GM19397 (cell line): ENCODE measurements around the gene TULP4.
"Not testable (repeated sequence)": the region's sequence is repeated elsewhere in the genome, so short reads cannot be mapped to it uniquely, and the experiment has no call there.

Source experiments
- ATAC-seq: cut with Tn5 transposase; IDR thresholded peaks from one replicate; pipeline ENCODE4 v1.9.1; 2021; ENCODE audit warnings: mild to moderate bottlenecking, moderate library complexity; ENCODE audit not compliant: unreplicated experiment

Gene TULP4

DNA sequence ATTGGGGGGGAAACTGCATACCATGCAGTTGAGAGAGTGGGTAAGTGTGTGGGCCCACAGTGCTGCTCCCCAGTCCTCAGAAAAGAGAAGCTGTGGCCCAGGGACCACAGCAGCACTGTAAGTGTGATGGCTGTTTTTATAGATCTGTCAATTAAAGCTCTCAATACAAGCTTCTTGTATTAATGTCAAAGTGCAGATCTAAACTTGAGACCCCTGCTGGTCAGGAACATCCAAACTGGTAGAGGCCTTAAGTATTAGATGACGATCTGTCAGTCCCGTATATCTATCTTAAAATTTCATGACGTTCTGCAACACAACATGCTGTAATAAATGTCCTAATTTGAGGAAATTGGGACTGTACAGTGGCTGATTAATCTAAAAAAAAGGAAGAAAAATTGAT lies 74.8 kb downstream of the TULP4 start:
- ATAC-seq = no peak

DNA sequence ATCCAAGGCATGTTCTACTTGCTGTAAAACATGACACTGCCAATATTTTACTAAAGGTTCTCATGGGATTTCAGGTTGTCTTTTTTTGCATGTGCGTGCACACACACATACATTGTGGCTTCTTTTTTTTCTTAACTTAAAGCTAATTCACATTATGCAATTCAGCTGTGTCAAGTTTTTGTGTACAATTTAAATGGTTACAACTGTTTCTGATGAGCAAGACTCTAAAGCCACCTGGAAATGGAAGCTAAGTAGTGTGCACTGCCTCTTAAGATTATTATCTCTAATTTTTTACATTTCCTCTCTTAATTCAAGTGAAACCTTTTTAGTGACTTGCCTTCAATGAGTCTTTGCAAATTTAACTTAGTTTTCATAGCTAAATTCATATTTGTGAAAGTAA lies 75.3 kb downstream of the TULP4 start:
- no peak for ATAC-seq

DNA sequence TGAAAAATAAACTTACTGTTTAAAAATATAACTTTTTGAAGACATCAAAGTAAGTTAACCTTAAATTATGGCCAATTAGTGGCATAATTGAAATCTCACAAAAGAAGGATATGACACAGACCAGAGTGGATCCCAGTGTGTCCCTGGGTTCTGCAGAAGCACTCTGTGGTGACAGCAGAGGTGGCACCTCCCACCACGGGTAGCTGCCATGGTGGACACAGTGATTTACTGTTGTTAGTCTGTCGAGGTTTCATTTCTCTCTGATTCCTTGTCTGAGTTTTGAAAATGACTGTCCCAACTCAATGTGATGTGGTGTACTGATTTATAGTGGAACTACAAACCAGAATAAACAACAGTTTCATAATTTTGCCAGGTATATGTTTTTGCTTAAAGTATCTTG lies 76.5 kb downstream of the TULP4 start:
- ATAC-seq = no peak

DNA sequence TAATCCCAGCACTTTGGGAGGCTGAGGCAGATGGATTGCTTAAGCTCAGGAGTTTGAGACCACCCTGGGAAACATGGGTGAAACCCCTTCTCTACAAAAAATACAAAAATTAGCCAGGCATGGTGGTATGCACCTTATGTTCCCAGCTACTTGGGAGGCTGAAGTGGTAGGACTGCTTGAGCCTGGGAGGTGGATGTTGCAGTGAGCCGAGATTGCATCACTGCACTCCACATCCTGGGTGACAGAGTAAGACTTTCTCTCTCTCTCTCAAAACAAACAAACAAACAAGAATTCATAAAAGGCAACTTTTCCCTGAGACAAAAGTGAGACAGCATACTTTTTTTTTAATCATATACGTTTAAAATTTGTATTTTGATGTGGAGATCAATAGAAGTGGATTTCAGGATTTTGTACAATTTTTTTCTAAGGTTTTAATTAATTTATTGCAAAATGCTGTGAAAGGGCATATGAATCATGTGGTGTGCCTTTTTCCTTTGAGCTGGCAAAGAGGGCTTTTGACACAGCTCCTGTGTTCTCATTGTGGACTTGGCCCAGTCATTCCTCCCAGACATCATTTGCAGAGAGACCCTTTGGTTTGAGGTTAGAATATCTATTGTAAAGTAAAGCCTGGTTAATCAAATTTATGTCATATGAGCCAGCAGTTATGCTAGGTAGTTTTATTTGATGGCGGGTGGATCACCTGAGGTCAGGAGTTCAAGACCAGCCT lies 77.1 kb downstream of the TULP4 start:
- ATAC-seq = no peak

DNA sequence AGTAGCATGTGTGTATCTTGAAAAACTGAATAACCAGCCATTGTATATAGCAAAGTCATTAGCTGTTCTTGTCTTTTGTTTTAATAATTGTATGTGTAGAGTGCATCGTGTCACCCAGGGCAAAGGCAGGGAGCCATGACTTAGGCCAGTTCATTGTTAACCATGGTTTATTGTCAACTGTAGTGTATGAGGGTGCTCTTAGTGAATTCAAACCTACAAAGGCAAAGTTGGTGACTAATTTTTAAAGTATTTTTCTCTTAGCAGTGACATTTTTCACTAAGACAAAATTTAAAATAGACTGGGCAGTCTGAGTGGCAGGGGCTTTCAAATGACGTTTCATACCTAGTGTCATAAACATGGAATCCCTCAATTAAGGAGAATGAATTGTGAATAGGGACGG lies 79.0 kb downstream of the TULP4 start:
- no peak for ATAC-seq

DNA sequence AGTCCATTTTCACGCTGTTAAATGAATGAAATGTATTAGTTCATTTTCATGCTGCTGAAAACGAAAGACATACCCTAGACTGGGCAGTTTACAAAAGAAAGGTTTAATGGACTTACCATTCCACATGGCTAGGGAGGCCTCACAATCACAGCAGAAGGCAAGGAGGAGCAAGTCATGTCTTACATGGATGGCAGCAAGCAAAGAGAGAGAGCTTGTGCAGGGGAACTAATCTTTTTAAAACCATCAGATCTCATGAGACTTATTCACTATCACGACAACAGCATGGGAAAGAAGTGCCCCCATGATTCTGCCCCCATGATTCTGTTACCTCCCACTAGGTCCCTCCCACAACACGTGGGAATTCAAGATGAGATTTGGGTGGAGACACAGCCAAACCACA lies 79.7 kb downstream of the TULP4 start:
- not testable (repeated sequence) for ATAC-seq

DNA sequence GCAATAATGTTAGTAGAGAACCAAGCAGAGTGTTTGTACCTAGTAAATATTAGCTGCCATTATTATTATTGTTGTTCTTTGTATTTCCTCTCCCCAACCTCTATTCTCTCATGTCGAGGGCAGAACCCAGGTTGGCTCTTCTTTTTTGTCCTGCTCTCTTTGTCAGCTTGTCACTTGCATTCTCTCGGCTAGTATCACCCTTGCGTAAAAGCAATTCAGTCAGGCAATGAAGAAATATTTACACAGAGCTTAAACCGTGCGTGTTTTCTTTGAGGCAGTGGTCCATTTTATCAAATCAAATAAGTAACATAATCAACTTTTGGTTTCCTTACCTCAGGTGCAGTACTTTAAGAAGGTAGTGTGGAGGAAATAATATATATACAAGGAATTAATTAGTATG lies 83.9 kb downstream of the TULP4 start:
- no peak for ATAC-seq

DNA sequence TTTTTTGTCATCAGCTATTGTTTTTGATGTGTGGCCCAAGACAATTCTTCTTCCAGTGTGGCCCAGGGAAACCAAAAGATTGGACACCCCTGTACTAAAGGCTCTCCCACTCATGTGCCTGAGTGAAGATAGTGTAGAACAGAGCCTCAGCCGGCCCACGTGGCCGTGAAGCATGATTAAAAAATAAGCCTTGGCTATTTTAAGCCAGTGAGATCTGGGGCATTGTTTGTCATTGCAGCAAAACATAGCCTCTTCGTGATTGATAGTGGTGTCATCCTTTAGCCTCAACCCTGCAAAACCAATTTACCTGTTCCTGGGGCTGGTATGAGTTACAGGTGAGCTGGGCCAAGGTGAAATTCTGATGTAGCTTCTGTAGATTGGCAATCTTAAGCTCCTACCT lies 85.3 kb downstream of the TULP4 start:
- ATAC-seq = no peak

DNA sequence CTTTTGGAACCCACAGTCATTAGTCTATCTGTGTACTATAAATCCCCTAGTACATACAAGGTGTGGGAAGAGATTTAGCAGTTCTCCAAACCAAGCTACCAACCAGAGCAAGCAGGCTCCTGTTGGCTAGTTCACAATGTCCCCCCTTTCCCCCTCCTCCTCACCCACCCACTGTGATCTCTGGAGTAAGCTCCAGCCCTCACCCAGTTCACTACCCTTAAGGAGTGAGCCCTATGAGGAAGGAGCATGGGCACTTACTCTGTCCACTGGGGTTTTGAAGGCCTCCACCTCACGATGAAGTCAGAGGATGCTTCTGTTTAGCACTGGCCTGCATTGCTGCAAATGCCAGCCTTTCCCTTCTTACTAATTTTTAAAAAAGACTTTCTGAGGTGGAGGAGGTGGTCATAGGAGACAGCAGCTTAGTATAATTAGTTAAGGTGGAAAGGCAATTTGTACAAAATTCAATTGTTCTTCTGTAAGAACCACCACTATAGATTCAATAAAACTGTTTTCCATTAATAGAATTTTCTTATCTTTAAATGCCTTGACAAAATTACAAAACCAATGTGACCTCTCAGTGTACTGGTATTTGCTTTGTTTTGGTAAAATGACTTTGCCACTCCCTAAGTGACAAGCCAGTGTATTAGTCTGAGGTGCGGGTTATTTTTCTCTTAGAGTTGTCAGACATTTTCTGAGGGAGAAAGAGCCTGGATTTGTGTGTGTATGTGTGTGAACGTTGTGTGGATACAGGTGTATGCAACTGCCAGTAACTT lies 86.2 kb downstream of the TULP4 start:
- ATAC-seq = no peak

DNA sequence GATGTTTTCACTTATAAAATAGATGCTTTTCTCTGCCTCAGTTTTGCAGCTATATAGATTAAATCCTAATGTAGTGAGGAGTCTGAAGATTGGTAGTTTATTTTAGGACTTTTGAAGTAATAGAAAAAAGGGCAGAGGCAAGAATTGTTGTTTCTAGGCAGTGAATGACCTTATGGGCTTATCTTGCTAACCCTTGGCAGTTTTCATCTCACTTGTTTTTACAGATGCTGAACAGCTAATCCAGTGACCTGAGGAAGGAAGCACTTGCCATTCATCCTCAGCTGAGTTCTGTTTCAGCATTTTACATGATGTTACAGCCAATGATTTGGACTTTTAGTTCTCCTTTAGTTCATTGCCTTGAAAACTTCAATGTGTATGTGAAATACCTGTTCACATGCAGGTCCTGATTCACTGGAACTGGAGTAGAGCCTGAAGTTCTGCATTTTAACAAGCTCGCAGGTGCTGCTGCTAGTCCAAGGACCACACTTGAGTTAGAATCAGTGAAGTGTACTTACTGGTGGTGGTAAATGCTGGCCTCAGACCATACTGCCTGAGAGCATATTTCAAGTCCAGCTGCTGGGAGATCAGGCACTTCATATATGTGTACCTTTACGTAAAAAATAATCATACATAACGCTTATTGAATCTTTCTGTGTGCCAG lies 86.9 kb downstream of the TULP4 start:
- ATAC-seq = no peak

DNA sequence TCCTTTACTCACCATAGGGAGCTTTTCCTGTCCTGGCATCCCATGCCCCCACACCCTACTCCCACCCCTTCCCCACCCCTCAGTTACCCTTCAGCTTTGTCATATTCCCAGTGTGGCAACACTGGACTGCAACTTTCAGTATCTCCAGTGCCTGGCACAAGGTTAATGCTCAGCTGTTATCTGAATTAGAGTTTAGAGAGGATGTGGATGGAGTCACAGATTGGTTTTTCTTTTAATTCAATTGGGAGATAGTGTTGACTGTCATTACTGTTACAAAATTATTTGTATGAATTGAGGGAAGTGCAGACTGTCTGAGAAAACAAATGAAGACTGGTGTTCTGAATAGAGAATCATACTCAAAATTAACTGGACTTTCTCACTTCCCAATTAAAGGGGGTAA lies 89.9 kb downstream of the TULP4 start:
- no peak for ATAC-seq

DNA sequence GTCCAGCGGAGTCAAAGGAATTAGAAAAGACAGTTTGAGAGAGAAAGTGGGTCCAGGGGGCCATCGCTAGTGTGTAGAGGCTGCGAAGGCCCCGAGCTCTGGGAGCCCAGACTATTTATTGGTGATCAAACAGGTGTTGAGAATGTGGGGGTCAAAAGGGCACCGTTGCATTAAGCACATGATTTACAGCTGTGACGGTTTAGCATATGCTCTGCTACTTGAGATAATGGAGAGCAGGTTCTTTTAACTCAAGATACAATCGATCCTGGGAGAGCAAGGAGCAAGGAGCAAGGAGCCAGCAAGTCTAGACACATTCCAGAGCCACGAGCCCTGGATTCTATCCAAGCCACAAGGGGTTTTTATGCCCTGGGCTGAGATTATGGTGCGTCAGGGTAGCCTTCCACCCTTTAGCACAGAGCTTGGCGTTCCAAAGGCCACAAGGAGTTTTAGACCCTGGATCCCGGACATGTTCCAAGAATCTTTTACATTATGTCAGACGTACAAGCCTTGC lies 93.1 kb downstream of the TULP4 start:
- ATAC-seq = not testable (repeated sequence)

DNA sequence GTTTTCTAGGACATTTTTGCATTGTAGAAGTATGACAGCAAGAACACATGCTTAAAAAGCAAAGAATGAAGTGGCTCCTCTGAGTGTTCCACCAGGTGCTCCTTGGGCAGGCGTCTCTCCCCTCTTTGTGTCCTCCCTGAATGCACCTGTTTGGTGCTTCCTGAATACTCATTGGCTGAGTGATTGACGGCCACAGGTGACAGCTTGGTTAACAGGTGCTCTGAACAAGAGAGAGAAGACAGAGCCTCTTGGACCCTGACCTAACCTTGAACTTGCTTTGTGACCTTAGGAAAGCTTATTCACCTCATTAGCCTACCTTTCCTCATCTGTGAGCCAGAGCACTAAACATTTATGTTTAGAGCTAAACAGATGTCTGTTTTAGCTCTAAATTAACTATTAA lies 93.7 kb downstream of the TULP4 start:
- no peak for ATAC-seq

DNA sequence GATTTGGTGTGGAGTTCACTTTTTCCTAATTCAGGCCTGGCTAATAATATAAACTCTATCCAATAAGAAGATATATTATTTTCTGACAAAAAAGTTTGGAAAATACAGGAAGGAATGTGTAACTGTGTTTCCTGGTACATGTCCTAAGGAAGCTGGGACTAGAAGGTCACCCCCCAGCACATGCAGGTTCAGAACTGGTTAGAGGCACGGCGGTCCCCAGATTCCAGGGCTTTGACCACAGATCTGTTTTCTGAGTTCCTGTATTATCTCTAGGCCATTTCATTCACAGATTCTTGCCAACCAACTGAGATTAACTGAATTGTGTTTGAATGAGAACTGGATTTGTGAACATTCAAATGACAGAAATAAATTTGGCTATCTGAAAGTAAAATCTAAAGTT lies 94.5 kb downstream of the TULP4 start:
- ATAC-seq = no peak

DNA sequence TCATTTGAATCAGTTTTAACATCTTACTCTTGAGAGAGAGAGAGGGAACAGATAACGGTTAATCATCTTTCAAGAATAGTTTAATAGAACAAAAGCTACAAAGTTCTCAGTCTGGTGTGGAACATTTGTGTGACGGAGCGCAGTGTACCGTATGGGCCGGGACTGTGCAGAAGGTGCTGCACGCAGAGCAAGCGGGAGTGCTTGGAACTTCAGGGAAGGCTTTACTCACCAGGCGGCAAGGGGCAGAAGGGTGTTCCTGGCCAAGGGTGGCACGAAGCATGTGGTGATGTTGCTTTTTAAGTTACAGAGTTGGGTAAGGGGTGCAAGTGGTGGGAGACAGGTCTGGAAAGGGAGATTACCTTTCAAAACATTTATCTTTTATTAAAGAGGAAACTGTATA lies 95.7 kb downstream of the TULP4 start:
- ATAC-seq = no peak

DNA sequence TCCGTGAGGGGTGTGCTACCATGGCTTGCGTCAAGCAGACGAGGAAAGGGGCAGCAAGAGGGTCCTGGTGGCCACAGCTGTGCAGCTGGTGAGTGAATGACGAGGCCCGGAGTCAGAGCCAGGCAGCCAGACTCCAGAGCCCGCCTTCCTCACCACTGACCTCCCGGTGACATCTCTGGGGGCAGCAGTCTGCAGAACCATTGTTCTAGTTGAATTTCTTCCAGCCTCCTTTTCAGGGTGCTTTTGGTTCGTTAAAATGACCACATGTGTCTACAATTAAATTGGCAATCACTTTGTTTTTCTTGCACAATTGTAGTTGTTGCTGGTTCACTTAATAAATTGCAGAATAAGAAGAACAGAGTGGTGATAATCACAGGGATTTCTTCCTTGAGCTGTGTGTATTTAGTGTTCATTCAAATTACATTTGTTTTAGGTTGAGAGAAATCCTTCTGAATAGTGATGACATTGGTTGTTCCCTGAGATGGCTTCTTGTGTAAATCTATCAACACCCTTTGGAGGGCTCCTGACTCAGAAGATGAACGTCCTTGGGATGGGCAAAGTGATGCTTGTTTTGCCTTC lies 96.4 kb downstream of the TULP4 start:
- no peak for ATAC-seq

DNA sequence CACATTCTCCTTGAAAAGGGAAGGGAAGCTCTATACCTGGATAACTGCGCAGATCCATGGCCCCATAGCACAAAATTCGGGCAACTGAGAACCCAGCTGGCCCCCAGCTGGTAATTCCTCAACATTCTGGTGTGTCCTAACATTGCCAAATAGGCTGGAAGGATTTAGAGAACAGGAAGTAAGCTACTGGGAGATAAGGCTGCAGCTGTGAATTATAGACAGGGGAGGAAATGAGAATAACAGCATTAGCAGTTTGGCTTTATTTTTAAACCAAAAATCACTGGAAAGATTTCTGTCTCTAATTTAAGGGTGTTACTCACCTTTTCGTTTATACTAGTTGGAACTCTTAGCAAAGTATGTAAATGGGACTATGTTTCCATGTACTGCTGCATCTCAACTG lies 97.2 kb downstream of the TULP4 start:
- no peak for ATAC-seq

DNA sequence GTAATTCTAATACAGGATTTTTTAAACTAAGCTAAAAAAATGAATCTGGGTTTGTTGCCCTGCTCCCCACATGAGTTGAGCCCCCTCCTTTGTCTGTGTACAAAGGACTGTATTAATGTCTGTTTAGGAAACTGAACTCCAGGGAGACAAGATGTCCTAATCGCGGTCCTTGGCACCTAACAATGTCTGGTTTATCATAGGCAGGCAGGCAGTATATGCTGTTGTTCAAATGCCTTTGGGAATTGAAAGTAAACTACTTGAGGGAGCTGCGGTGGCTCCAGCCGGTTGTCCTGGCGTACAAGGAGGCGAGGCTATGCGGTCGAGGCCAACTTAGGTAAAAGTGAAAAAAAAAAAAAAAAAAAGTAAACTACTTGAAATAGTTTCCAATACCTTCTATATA lies 98.5 kb downstream of the TULP4 start:
- ATAC-seq = no peak

DNA sequence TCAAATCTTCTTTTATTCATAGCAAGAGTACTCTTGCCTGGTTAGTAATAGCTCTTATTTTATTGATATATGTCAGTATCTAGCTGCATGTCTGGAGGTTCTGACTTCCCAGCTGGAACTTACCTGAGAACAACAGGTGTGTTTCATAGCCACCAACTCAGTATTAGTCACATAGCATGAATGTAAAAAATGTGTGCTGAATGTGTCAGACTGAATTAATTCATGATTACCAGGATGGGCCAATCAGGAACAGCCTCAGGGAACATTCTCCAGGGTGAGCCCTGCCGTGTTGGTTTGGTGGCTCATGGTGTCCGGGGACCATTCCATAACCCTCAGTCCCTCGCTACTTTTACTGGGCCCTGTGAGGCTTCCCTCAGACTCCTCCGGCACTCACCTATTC lies 99.7 kb downstream of the TULP4 start:
- no peak for ATAC-seq

DNA sequence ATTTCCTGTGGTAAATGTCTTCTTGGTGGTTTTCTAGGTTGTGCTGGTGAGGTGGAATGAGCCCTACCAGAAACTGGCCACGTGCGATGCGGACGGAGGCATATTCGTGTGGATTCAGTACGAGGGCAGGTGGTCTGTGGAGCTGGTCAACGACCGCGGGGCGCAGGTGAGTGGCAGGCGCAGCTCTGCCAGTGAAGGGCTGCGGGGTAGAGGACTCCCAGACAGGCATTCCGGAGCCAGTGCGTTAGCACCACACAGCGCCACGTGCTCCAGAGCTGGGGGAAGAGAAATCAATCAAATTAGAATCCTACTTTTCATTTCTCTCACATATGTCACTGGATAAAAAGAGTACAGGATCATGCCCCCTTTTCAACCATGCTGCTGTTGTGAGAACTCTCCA lies 100.8 kb downstream of the TULP4 start:
- ATAC-seq = no peak

DNA sequence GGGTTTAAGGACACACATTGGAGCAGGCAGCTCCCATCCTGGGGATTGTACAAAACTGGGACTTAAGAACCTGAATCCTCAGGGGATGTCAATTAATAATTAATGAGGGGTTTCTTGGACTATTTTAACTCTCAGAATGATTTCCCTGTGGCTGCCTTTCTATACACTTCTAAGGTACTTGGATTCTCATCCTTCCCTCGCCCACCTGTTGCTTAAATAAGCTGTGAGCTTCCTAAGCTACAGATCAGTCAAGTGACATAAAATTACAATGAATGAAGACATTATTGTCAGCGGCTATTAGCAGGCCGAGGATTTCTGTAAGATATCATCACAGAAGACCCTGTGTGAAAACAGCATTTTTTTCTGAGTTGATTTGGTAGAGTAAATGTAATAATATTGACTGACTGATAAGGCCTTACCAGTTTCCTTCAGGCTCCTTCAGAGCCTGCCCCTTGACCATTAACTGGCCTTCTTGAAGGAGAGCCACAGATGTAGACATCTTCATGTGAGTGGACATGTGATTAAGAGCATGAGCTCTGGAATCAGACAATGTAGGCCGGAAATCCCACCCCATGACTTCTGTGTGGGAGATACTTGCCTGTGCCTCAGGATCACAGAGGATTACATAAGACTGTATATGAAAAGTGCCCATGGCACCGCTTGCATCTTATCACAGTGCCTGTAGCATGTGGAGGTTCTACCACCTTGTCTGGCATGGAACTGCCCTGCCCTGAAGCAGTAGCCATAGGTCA lies 101.7 kb downstream of the TULP4 start:
- no peak for ATAC-seq
